DOHH2 (cell line): ENCODE data around the gene PLA2G4A.

Experiments
- H3F3A ChIP-seq: fragments of 200-600 bp; sonication (generic), shearing (Covaris generic); 2 replicates; pipeline ENCODE4 v1.6.0; 2016; ENCODE audit warnings: antibody characterized with exemption, mild to moderate bottlenecking; ENCODE audit not compliant: control insufficient read depth, insufficient read depth
- H3K27ac ChIP-seq: fragments of 200-600 bp; sonication (generic); 2 replicates; pipeline ENCODE4 v1.5.1; 2014; ENCODE audit warnings: low read depth, mild to moderate bottlenecking, low read length, moderate library complexity
- H3K27me3 ChIP-seq: fragments of 200-600 bp; sonication (generic); 2 replicates; pipeline ENCODE4 v1.6.1; 2014; ENCODE audit warnings: mild to moderate bottlenecking, low read length, mixed read lengths; ENCODE audit not compliant: control insufficient read depth
- H3K36me3 ChIP-seq: fragments of 200-600 bp; sonication (generic); 2 replicates; pipeline ENCODE4 v1.6.1; 2014; ENCODE audit warnings: mild to moderate bottlenecking, low read length, moderate library complexity, mixed read lengths; ENCODE audit not compliant: control insufficient read depth
- H3K4me1 ChIP-seq: fragments of 200-600 bp; sonication (generic); 2 replicates; pipeline ENCODE4 v1.6.1; 2014; ENCODE audit warnings: mild to moderate bottlenecking, low read length, mixed read lengths; ENCODE audit not compliant: control insufficient read depth
- H3K4me2 ChIP-seq: fragments of 200-600 bp; sonication (generic); 2 replicates; pipeline ENCODE4 v1.6.0; 2014; ENCODE audit warnings: mild to moderate bottlenecking, low read length, moderate library complexity
- H3K4me3 ChIP-seq: fragments of 200-600 bp; sonication (generic); 2 replicates; pipeline ENCODE4 v1.5.1; 2014; ENCODE audit warnings: mild to moderate bottlenecking, low read length, mixed read lengths
- H3K79me2 ChIP-seq: fragments of 200-600 bp; sonication (generic); 2 replicates; pipeline ENCODE4 v1.6.1; 2014; ENCODE audit warnings: mild to moderate bottlenecking, low read length, mixed read lengths; ENCODE audit not compliant: control insufficient read depth
- H3K9me2 ChIP-seq: fragments of 200-600 bp; sonication (generic); replicated peaks from 2 replicates; pipeline ENCODE4 v1.6.1; 2014; ENCODE audit warnings: mild to moderate bottlenecking, low read length, mixed read lengths; ENCODE audit not compliant: control insufficient read depth
- H3K9me3 ChIP-seq: fragments of 200-600 bp; sonication (generic); 2 replicates; pipeline ENCODE4 v1.6.1; 2014; ENCODE audit warnings: antibody characterized with exemption, low read length, mixed read lengths; ENCODE audit not compliant: control insufficient read depth, insufficient read depth
- H4K20me1 ChIP-seq: fragments of 200-600 bp; sonication (generic); 2 replicates; pipeline ENCODE4 v1.6.0; 2014; ENCODE audit warnings: low read depth, mild to moderate bottlenecking, antibody characterized with exemption, low read length, moderate library complexity; ENCODE audit not compliant: control insufficient read depth, insufficient read depth
- CTCF ChIP-seq: fragments of 200-600 bp; sonication (generic); IDR thresholded peaks from one replicate; pipeline ENCODE4 v1.5.1; 2014; ENCODE audit warnings: antibody characterized with exemption, mild to moderate bottlenecking, low read depth, low read length; ENCODE audit not compliant: poor library complexity, severe bottlenecking
- EZH2phosphoT487 ChIP-seq: fragments of 200-600 bp; sonication (generic); IDR thresholded peaks from 2 replicates; pipeline ENCODE4 v1.6.1; 2017; ENCODE audit warnings: borderline replicate concordance, mild to moderate bottlenecking, antibody characterized with exemption, low read length, moderate library complexity, mixed read lengths

PLA2G4A gene

GRCh38 chr1:187001198-187001889 lies 172.6 kb downstream of the PLA2G4A start:
- Histone ChIP-seq H3K4me1 (no peaks in the 10 kb centered on the region), H4K20me1 (no peaks in the 10 kb centered on the region), H3K4me2 (no peak overlapping the region), H3K27ac (no peak overlapping the region), H3F3A (no peaks in the 10 kb centered on the region), H3K9me3 (peaks cover 2% of the 10 kb centered on the region; the same call in 1 of the 2 replicates), H3K9me2 (no peaks in the 10 kb centered on the region), H3K36me3 (no peaks in the 10 kb centered on the region), H3K79me2 (no peaks in the 10 kb centered on the region), H3K4me3 (no peak overlapping the region), H3K27me3 (no peaks in the 10 kb centered on the region)
- TF ChIP-seq CTCF (no peak), EZH2phosphoT487 (no peak)

- H3K9me3 ChIP-seq = peaks cover 4% of the 10 kb centered on the region; the same call in 1 of the 2 replicates
- no peak for TF ChIP-seq EZH2phosphoT487
- no peaks in the 10 kb centered on the region for H4K20me1 ChIP-seq
- H3K4me2 ChIP-seq = no peak overlapping the region
- H3K27me3 ChIP-seq = no peaks in the 10 kb centered on the region
- no peaks in the 10 kb centered on the region for H3K79me2 ChIP-seq
- no peaks in the 10 kb centered on the region for H3K9me2 ChIP-seq
- H3K36me3 ChIP-seq = no peaks in the 10 kb centered on the region
- H3K4me1 ChIP-seq = no peaks in the 10 kb centered on the region
- no peak overlapping the region for H3K27ac ChIP-seq
- no peaks in the 10 kb centered on the region for H3F3A ChIP-seq
- H3K4me3 ChIP-seq = no peak overlapping the region
Observed at GRCh38 chr1:187003353-187003752, 174.6 kb downstream of the PLA2G4A start.

- TF ChIP-seq EZH2phosphoT487 = no peak
- TF ChIP-seq CTCF = no peak
Observed at GRCh38 chr1:187006896-187007295, 178.1 kb downstream of the PLA2G4A start.

GRCh38 chr1:187009320-187009719 lies 180.6 kb downstream of the PLA2G4A start:
- H4K20me1 ChIP-seq = no peaks in the 10 kb centered on the region
- H3K4me1 ChIP-seq = no peaks in the 10 kb centered on the region
- no peaks in the 10 kb centered on the region for H3K9me2 ChIP-seq
- no peak overlapping the region for H3K4me3 ChIP-seq
- no peak overlapping the region for H3K4me2 ChIP-seq
- no peaks in the 10 kb centered on the region for H3F3A ChIP-seq
- no peak overlapping the region for H3K27ac ChIP-seq
- TF ChIP-seq CTCF (no peak), EZH2phosphoT487 (no peak)
- no peaks in the 10 kb centered on the region for H3K79me2 ChIP-seq
- no peaks in the 10 kb centered on the region for H3K27me3 ChIP-seq
- peaks cover 4% of the 10 kb centered on the region; the same call in 1 of the 2 replicates for H3K9me3 ChIP-seq
- no peaks in the 10 kb centered on the region for H3K36me3 ChIP-seq

More at GRCh38 chr1:187006896-187007295, 178.1 kb downstream of the PLA2G4A start:
- Histone ChIP-seq H3K4me3 (no peak overlapping the region), H3K27me3 (no peaks in the 10 kb centered on the region), H3K9me3 (peaks cover 4% of the 10 kb centered on the region; the same call in 1 of the 2 replicates), H3F3A (no peaks in the 10 kb centered on the region), H4K20me1 (no peaks in the 10 kb centered on the region), H3K27ac (no peak overlapping the region), H3K79me2 (no peaks in the 10 kb centered on the region), H3K9me2 (no peaks in the 10 kb centered on the region), H3K4me1 (no peaks in the 10 kb centered on the region), H3K4me2 (no peak overlapping the region), H3K36me3 (no peaks in the 10 kb centered on the region)
